ENCODE measurements around the gene NPC1. TPM values are rescaled to one million over a fixed set of nuclear protein-coding genes. Genes with fewer than 3 reads are reported as not detected.

Gene NPC1
- total and polyA plus RNA-seq, 4 experiments from 2014 or later = 14.0 to 64.5 (median 42.4) TPM

DNA sequence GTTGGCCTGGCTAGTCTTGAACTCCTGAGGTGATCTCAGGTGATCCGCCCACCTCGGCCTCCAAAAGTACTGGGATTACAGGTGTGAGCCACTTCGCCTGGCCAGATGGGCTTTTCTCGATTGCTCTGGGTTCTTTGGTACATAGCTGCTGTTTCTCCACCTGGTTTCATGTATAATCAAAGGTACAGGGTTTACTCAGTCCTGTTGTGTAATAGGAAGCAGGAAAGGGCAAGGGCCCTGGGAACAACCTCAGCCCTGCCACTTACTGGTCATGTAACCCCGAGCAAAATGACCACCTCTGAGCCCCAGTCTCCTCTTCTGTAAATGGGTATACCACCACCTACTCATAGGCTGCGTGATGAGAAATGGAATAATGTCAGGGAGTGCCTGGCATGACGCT lies 49.0 kb downstream of the NPC1 start:
- H3K27me3 ChIP-seq (ENCODE audit: insufficient read depth, low read length) = no peaks in the 10 kb centered on the region
- intact Hi-C loops (cut with micrococcal nuclease) = no loop called here
- H3K9me3 Mint-ChIP-seq = no peaks in the 10 kb centered on the region
- DNase-seq = no peak
- H3K27me3 Mint-ChIP-seq = no peaks in the 10 kb centered on the region
- ChIA-PET POLR2A (ENCODE audit: partially characterized antibody) (interaction anchor here (0.8 kb wide), 1 partner anchor 9 kb away, joined by 3 read pairs; no protein-coding TSS in a partner anchor), CTCF (ENCODE audit: partially characterized antibody) (interaction anchor here (1.0 to 4.2 kb wide), 2 partner anchors 9 to 20 kb away, joined by 3 to 27 read pairs; no protein-coding TSS in a partner anchor)
- H3K36me3 ChIP-seq (ENCODE audit: insufficient read depth, low read length) = peaks cover 83% of the 10 kb centered on the region
- H3K4me1 Mint-ChIP-seq = peaks cover 26 to 37% (median 30%) of the 10 kb centered on the region in 4 donors
- H3K4me3 Mint-ChIP-seq = no peak overlapping the region
- H3K27ac ChIP-seq (ENCODE audit: low read depth, low read length) = no peak overlapping the region
- no peaks in the 10 kb centered on the region for H3K9me3 ChIP-seq (ENCODE audit: control insufficient read depth in 1 of 2, low read length in 2 of 2)
- peaks cover 62 to 88% of the 10 kb centered on the region in 2 donors for H3K36me3 Mint-ChIP-seq
- no peak overlapping the region for H3K4me3 ChIP-seq (ENCODE audit: low read length in 2 of 2)
- H3K27ac Mint-ChIP-seq = peak overlapping the region in 5 of 7 donors; percentile 42 to 79 (median 56)
- H3K4me1 ChIP-seq (ENCODE audit: insufficient read depth, low read length) = peaks cover 32% of the 10 kb centered on the region

DNA sequence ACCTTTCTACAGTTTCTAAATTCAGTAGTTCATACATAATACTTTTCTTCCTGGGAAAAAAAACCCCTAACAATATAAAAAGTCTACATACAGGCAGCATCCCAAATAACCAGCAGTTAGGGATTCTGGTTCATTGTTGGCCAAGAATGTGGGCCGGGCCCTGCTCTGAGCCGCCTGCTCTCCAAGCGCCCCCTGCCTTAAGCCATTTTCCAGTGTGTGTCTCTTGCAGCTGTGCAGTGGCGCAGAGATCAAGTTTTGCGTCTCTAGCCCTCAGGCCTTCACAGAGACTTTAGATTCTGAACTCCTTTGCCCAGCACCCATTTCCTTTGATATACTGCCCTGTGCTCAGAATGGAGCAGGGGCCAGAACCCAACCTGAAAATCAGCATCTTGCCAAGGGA lies 50.1 kb downstream of the NPC1 start:
- POLR2A ChIA-PET (ENCODE audit: partially characterized antibody) = interaction anchor here (0.5 kb wide), 1 partner anchor 9 kb away, joined by 3 read pairs; no protein-coding TSS in a partner anchor

DNA sequence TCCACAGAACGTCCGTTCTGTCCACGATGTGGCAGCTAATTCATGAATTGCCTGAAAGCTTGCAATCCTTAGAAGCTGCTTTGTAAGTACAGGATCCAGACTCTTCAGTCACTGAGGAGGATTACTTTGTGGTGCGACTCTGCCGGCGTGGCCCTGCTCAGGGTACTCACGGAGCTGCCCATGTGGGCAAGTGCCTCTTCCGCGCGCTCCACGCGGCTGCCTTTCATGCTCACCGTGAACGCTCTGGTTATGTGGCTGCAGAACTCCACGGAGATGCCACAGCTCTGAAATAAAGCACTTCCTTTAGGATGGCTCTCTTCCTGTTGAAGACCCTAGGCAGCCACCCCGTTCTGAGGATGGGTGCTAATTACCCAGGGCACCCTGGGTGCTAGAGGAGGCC lies 52.0 kb downstream of the NPC1 start:
- CTCF ChIA-PET (ENCODE audit: partially characterized antibody) = interaction anchor here (1.7 kb wide), 1 partner anchor 18 kb away, joined by 4 read pairs; no protein-coding TSS in a partner anchor
- POLR2A ChIA-PET (ENCODE audit: partially characterized antibody) = no interaction called here
- H3K36me3 Mint-ChIP-seq = peaks cover 76 to 92% of the 10 kb centered on the region in 2 donors
- no peak overlapping the region for H3K4me3 ChIP-seq (ENCODE audit: low read length in 2 of 2)
- H3K4me1 Mint-ChIP-seq = peaks cover 2 to 7% (median 3%) of the 10 kb centered on the region in 4 donors
- intact Hi-C loops (cut with micrococcal nuclease) = no loop called here
- no peak overlapping the region for H3K4me3 Mint-ChIP-seq
- H3K4me1 ChIP-seq (ENCODE audit: insufficient read depth, low read length) = peaks cover 2% of the 10 kb centered on the region
- no peaks in the 10 kb centered on the region for H3K27me3 Mint-ChIP-seq
- H3K27ac Mint-ChIP-seq = peak overlapping the region in 1 of 7 donors; percentile 12
- no peaks in the 10 kb centered on the region for H3K27me3 ChIP-seq (ENCODE audit: insufficient read depth, low read length)
- peaks cover 93% of the 10 kb centered on the region for H3K36me3 ChIP-seq (ENCODE audit: insufficient read depth, low read length)
- DNase-seq = no peak
- H3K27ac ChIP-seq (ENCODE audit: low read depth, low read length) = no peak overlapping the region
- H3K9me3 Mint-ChIP-seq = no peaks in the 10 kb centered on the region
- H3K9me3 ChIP-seq (ENCODE audit: control insufficient read depth in 1 of 2, low read length in 2 of 2) = no peaks in the 10 kb centered on the region

More for the DNA sequence above, 50.1 kb downstream of the NPC1 start:
- intact Hi-C loops (cut with micrococcal nuclease) = no loop called here
- CTCF ChIA-PET (ENCODE audit: partially characterized antibody) = interaction anchor here (0.6 to 1.7 kb wide), 3 partner anchors 10 to 20 kb away, joined by 3 to 4 read pairs (median 3); no protein-coding TSS in a partner anchor
- H3K27ac Mint-ChIP-seq = peak overlapping the region in 2 of 7 donors; percentile 3 to 38
- no peaks in the 10 kb centered on the region for H3K9me3 ChIP-seq (ENCODE audit: control insufficient read depth in 1 of 2, low read length in 2 of 2)
- H3K4me3 Mint-ChIP-seq = no peak overlapping the region
- H3K27me3 Mint-ChIP-seq = no peaks in the 10 kb centered on the region
- H3K4me1 Mint-ChIP-seq = peaks cover 16 to 26% (median 21%) of the 10 kb centered on the region in 4 donors
- H3K36me3 Mint-ChIP-seq = peaks cover 72 to 92% of the 10 kb centered on the region in 2 donors
- H3K27ac ChIP-seq (ENCODE audit: low read depth, low read length) = no peak overlapping the region
- H3K36me3 ChIP-seq (ENCODE audit: insufficient read depth, low read length) = peaks cover 91% of the 10 kb centered on the region
- peaks cover 21% of the 10 kb centered on the region for H3K4me1 ChIP-seq (ENCODE audit: insufficient read depth, low read length)
- no peaks in the 10 kb centered on the region for H3K27me3 ChIP-seq (ENCODE audit: insufficient read depth, low read length)
- H3K9me3 Mint-ChIP-seq = no peaks in the 10 kb centered on the region
- H3K4me3 ChIP-seq (ENCODE audit: low read length in 2 of 2) = no peak overlapping the region
- DNase-seq = no peak

DNA sequence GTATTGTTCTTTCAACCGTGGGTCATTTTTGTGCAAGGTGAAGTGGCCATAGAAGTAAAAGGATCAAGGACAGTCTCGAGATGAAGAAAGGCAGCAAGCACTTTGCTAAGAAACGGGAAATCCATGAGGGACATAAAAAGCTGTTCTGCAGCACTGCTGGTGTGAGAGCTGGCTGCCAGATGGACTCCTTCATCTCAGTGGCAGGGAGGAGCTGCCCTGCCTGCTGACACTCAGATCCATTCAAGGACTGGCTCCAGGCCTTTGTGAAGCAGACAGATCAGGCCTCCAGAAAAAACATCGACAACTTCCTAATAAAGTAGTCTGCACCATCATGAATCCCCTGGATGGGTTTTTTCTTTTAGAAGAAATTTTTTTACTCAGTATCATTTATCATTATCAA lies 53.5 kb downstream of the NPC1 start:
- H3K4me1 ChIP-seq (ENCODE audit: insufficient read depth, low read length) = no peaks in the 10 kb centered on the region
- DNase-seq = no peak
- peaks cover 70 to 92% of the 10 kb centered on the region in 2 donors for H3K36me3 Mint-ChIP-seq
- H3K27me3 Mint-ChIP-seq = no peaks in the 10 kb centered on the region
- no peaks in the 10 kb centered on the region for H3K9me3 ChIP-seq (ENCODE audit: control insufficient read depth in 1 of 2, low read length in 2 of 2)
- ChIA-PET CTCF (ENCODE audit: partially characterized antibody) (interaction anchor here (4.5 kb wide), 1 partner anchor 16 kb away, joined by 19 read pairs; no protein-coding TSS in a partner anchor), POLR2A (ENCODE audit: partially characterized antibody) (interaction anchor here (1.6 kb wide), 1 partner anchor 8 kb away, joined by 5 read pairs; no protein-coding TSS in a partner anchor)
- intact Hi-C loops (cut with micrococcal nuclease) = no loop called here
- H3K27ac ChIP-seq (ENCODE audit: low read depth, low read length) = no peak overlapping the region
- H3K4me3 ChIP-seq (ENCODE audit: low read length in 2 of 2) = no peak overlapping the region
- H3K27ac Mint-ChIP-seq = peak overlapping the region in 4 of 7 donors; percentile 5 to 57 (median 43)
- no peak overlapping the region for H3K4me3 Mint-ChIP-seq
- H3K36me3 ChIP-seq (ENCODE audit: insufficient read depth, low read length) = peaks cover 93% of the 10 kb centered on the region
- H3K27me3 ChIP-seq (ENCODE audit: insufficient read depth, low read length) = no peaks in the 10 kb centered on the region
- H3K9me3 Mint-ChIP-seq = no peaks in the 10 kb centered on the region
- peaks cover 0 to 3% (median under 1%) of the 10 kb centered on the region in 4 donors for H3K4me1 Mint-ChIP-seq

DNA sequence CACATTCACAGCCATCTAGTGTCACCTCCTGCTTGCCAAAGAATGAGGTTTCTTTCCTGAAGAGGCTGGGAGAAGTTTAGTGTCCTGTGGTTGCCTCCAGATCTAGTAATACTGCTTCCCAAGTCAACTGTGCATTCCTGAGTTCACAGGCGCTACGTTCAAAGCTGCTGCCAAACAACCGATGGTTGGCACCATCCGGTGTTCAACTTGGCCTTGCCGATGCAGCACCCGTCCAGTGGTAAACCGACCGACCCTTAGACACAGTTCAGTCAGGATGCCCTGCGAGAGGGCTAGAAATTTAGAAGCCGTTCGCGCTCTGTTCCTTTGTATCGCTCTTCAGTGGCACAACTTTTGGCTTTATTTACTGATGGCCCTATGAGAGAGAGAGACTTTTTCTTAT lies 54.4 kb downstream of the NPC1 start:
- H3K27ac Mint-ChIP-seq = peak overlapping the region in 4 of 7 donors; percentile 7 to 86 (median 50)
- no peaks in the 10 kb centered on the region for H3K9me3 Mint-ChIP-seq
- POLR2A ChIA-PET (ENCODE audit: partially characterized antibody) = interaction anchor here (1.6 kb wide), 1 partner anchor 9 kb away, joined by 5 read pairs; no protein-coding TSS in a partner anchor

DNA sequence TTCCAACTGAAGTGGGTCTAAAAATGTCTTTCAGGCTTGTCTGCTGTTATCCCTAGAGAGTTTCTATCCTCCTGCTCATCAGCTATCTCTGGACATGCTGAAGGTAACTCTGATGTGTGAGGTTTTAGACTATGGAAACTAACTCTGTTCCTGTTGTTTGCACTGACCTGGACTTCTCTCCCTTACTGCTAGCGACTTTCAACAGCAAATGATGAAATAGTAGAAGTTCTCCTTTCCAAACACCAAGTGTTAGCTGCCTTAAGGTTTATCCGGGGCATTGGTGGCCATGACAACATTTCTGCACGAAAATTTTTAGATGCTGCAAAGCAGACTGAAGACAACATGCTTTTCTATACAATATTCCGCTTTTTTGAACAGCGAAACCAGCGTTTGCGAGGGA lies 56.1 kb downstream of the NPC1 start:
- Histone ChIP-seq H3K4me3 (ENCODE audit: low read length in 2 of 2) (no peak overlapping the region), H3K4me1 (ENCODE audit: insufficient read depth, low read length) (no peaks in the 10 kb centered on the region), H3K27me3 (ENCODE audit: insufficient read depth, low read length) (no peaks in the 10 kb centered on the region), H3K9me3 (ENCODE audit: control insufficient read depth in 1 of 2, low read length in 2 of 2) (no peaks in the 10 kb centered on the region), H3K36me3 (ENCODE audit: insufficient read depth, low read length) (peaks cover 88% of the 10 kb centered on the region), H3K27ac (ENCODE audit: low read depth, low read length) (no peak overlapping the region)
- H3K4me3 Mint-ChIP-seq = no peak overlapping the region
- peaks cover 57 to 90% of the 10 kb centered on the region in 2 donors for H3K36me3 Mint-ChIP-seq
- DNase-seq = no peak
- peaks cover 0 to 2% (median under 1%) of the 10 kb centered on the region in 4 donors for H3K4me1 Mint-ChIP-seq
- peak overlapping the region in 3 of 7 donors; percentile 32 to 81 (median 44) for H3K27ac Mint-ChIP-seq
- POLR2A ChIA-PET (ENCODE audit: partially characterized antibody) = no interaction called here
- CTCF ChIA-PET (ENCODE audit: partially characterized antibody) = interaction anchor here (4.5 kb wide), 1 partner anchor 14 kb away, joined by 19 read pairs; no protein-coding TSS in a partner anchor
- H3K9me3 Mint-ChIP-seq = no peaks in the 10 kb centered on the region
- intact Hi-C loops (cut with micrococcal nuclease) = no loop called here
- H3K27me3 Mint-ChIP-seq = no peaks in the 10 kb centered on the region

More for the DNA sequence above, 54.4 kb downstream of the NPC1 start:
- no peaks in the 10 kb centered on the region for H3K27me3 Mint-ChIP-seq
- Histone ChIP-seq H3K9me3 (ENCODE audit: control insufficient read depth in 1 of 2, low read length in 2 of 2) (no peaks in the 10 kb centered on the region), H3K4me3 (ENCODE audit: low read length in 2 of 2) (no peak overlapping the region), H3K27ac (ENCODE audit: low read depth, low read length) (no peak overlapping the region), H3K27me3 (ENCODE audit: insufficient read depth, low read length) (no peaks in the 10 kb centered on the region), H3K4me1 (ENCODE audit: insufficient read depth, low read length) (no peaks in the 10 kb centered on the region), H3K36me3 (ENCODE audit: insufficient read depth, low read length) (peaks cover 90% of the 10 kb centered on the region)
- peaks cover 0 to 3% (median under 1%) of the 10 kb centered on the region in 4 donors for H3K4me1 Mint-ChIP-seq
- DNase-seq = no peak
- H3K36me3 Mint-ChIP-seq = peaks cover 64 to 92% of the 10 kb centered on the region in 2 donors
- intact Hi-C loops (cut with micrococcal nuclease) = no loop called here
- H3K4me3 Mint-ChIP-seq = no peak overlapping the region
- CTCF ChIA-PET (ENCODE audit: partially characterized antibody) = interaction anchor here (4.5 kb wide), 1 partner anchor 16 kb away, joined by 19 read pairs; no protein-coding TSS in a partner anchor

DNA sequence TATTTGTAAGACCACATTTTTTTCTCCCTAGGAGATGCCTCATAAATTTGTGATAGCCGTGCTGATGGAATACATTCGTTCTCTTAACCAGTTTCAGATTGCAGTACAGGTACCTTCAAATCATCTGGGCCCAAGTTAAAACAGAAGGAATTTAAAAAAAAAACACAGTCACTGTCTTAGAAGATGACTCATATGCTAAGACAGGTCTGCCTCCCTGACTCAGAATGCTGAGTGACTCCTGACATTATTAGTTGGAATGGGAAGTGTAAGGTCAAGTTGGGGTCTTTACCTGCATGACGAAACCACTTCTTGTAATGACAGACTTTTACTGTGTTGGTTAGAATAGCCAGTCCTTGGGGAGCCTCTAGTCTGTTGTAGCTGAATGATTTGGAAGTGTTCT lies 56.7 kb downstream of the NPC1 start:
- intact Hi-C loops (cut with micrococcal nuclease) = no loop called here

More for the DNA sequence above, 56.7 kb downstream of the NPC1 start:
- Histone ChIP-seq H3K36me3 (ENCODE audit: insufficient read depth, low read length) (peaks cover 83% of the 10 kb centered on the region), H3K27ac (ENCODE audit: low read depth, low read length) (no peak overlapping the region), H3K27me3 (ENCODE audit: insufficient read depth, low read length) (no peaks in the 10 kb centered on the region), H3K9me3 (ENCODE audit: control insufficient read depth in 1 of 2, low read length in 2 of 2) (no peaks in the 10 kb centered on the region), H3K4me3 (ENCODE audit: low read length in 2 of 2) (no peak overlapping the region), H3K4me1 (ENCODE audit: insufficient read depth, low read length) (no peaks in the 10 kb centered on the region)
- Mint-ChIP-seq H3K27ac (peak overlapping the region in 5 of 7 donors; percentile 5 to 48 (median 14)), H3K27me3 (no peaks in the 10 kb centered on the region), H3K9me3 (no peaks in the 10 kb centered on the region), H3K36me3 (peaks cover 51 to 85% of the 10 kb centered on the region in 2 donors), H3K4me3 (no peak overlapping the region), H3K4me1 (peaks cover 0 to 2% (median 0%) of the 10 kb centered on the region in 4 donors)
- DNase-seq = no peak
- ChIA-PET CTCF (ENCODE audit: partially characterized antibody) (interaction anchor here (4.5 kb wide), 1 partner anchor 13 kb away, joined by 19 read pairs; no protein-coding TSS in a partner anchor), POLR2A (ENCODE audit: partially characterized antibody) (no interaction called here)

Measured in CD4-positive, alpha-beta memory T cell (primary cell).